Tibial nerve (tissue), 4 donors: ENCODE measurements around the gene CYB561A3. TPM values are rescaled to one million over a fixed set of nuclear protein-coding genes. Genes with fewer than 3 reads are reported as not detected.

Experiments used
- DNase-seq, 2 donors: peaks; one replicate each; pipeline ENCODE4 v3.0.0-alpha.2; 2019; ENCODE audit warnings: low spot score in 2 of 2
- H3K27ac ChIP-seq, 4 donors: fragments of 200-600 bp; sonication (generic) in 3 of 4; one replicate each; pipeline ENCODE4 v1.5.1; 2017 to 2019; ENCODE audit warnings: mild to moderate bottlenecking in 1 of 4
- H3K27me3 ChIP-seq, 2 donors: fragments of 200-600 bp; sonication (generic) in 1 of 2; one replicate each; pipeline versions ENCODE4 v1.5.1 to v1.6.0; 2017 to 2019
- H3K36me3 ChIP-seq, 3 donors: fragments of 200-600 bp; sonication (generic); one replicate each; pipeline ENCODE4 v1.5.1; 2018 to 2019
- H3K4me1 ChIP-seq, 4 donors: fragments of 200-600 bp; sonication (generic) in 3 of 4; one replicate each; pipeline ENCODE4 v1.5.1; 2017 to 2019
- H3K4me3 ChIP-seq, 4 donors: fragments of 200-600 bp; sonication (generic) in 3 of 4; one replicate each; pipeline ENCODE4 v1.5.1; 2017 to 2019; ENCODE audit warnings: mild to moderate bottlenecking in 1 of 4, moderate library complexity in 1 of 4
- H3K9me3 ChIP-seq, 4 donors: fragments of 200-600 bp; sonication (generic) in 3 of 4; one replicate each; pipeline ENCODE4 v1.5.1; 2017 to 2019
- EP300 ChIP-seq, 2 donors: sonication (generic); formaldehyde crosslinking; IDR thresholded peaks; one replicate each; pipeline ENCODE4 v1.6.1; 2017; ENCODE audit warnings: antibody characterized with exemption in 2 of 2, mild to moderate bottlenecking in 1 of 2
- POLR2A ChIP-seq, 2 donors: fragments of 450-650 bp; IDR thresholded peaks; one replicate each; pipeline ENCODE4 v1.6.1; 2017; ENCODE audit warnings: antibody characterized with exemption in 2 of 2, mild to moderate bottlenecking in 2 of 2, moderate library complexity in 2 of 2
- WGBS, 2 donors: methylation state at CpG; one replicate each; pipeline ENCODE4 v1.1.5; 2018; 5-methylcytosine and 5-hydroxymethylcytosine counted together
- total RNA-seq, 4 donors: library from RNA; depleted of rRNA; stranded (reverse); fragments of >200 nt; gene quantifications; one replicate each; pipeline ENCODE4 v1.1.0, GENCODE V29; 2016
- TF ChIP-seq, protein P1 (sequence below), 5 experiments: fragments of 200-600 bp in 3 of 5; fragments of 450-650 bp in 2 of 5; sonication (generic) in 3 of 5; IDR thresholded peaks; one replicate each; pipeline ENCODE4 v1.5.1; 2016 to 2019; ENCODE audit warnings: antibody characterized with exemption in 5 of 5, mild to moderate bottlenecking in 3 of 5, moderate library complexity in 2 of 5

The CYB561A3 gene
- total RNA-seq, 4 donors from 2014 or later = 44.2 to 68.2 (median 45.8) TPM

DNA sequence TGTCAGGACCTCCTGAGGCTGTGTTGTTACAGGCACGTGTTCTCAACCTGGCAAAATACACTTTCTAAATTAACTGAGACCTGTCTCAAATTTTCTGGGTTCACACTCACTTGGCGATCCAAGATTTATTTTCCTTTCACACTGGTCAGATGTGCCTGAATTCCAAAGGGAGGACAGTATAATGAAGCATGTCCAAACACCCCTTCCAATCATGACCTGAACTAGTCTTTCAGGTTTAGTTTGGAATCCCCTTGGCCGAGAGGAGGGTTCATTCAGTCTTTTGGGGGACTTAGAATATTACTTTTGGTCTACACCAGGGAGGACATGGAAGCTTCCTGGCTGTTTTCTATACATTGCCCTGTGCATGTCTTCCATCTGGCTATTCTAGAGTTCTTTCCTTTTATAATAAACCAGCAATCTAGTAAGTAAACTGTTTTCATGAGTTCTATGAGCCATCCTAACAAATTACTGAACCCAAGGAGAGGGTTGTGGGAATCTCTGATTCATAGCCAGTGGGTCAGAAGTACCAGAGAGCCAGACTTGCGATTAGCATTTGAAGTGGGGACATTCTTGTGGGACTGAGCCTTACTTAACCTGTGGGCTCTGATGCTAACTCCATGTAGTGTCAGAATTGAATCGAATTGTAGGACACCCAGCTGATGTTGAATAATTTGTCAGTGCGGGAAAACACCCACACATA lies 15.9 kb upstream of the CYB561A3 start:
- Histone ChIP-seq H3K27me3 (no peaks in the 10 kb centered on the region), H3K4me3 (no peak overlapping the region), H3K4me1 (peaks cover 0 to 20% (median 0%) of the 10 kb centered on the region in 4 donors), H3K27ac (no peak overlapping the region), H3K9me3 (no peaks in the 10 kb centered on the region), H3K36me3 (peaks cover 0 to 33% (median 0%) of the 10 kb centered on the region in 3 donors)
- 87 to 92% methylated on average over 6 of the region's 6 CpGs for WGBS, 2 donors
- no peak for DNase-seq
- TF ChIP-seq EP300 (IDR thresholded peaks at IDR 0.05) (no peak), POLR2A (IDR thresholded peaks at IDR 0.05) (no peak)
- TF ChIP-seq, protein P1, sequence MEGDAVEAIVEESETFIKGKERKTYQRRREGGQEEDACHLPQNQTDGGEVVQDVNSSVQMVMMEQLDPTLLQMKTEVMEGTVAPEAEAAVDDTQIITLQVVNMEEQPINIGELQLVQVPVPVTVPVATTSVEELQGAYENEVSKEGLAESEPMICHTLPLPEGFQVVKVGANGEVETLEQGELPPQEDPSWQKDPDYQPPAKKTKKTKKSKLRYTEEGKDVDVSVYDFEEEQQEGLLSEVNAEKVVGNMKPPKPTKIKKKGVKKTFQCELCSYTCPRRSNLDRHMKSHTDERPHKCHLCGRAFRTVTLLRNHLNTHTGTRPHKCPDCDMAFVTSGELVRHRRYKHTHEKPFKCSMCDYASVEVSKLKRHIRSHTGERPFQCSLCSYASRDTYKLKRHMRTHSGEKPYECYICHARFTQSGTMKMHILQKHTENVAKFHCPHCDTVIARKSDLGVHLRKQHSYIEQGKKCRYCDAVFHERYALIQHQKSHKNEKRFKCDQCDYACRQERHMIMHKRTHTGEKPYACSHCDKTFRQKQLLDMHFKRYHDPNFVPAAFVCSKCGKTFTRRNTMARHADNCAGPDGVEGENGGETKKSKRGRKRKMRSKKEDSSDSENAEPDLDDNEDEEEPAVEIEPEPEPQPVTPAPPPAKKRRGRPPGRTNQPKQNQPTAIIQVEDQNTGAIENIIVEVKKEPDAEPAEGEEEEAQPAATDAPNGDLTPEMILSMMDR (IDR thresholded peaks at IDR 0.05) = no peak

DNA sequence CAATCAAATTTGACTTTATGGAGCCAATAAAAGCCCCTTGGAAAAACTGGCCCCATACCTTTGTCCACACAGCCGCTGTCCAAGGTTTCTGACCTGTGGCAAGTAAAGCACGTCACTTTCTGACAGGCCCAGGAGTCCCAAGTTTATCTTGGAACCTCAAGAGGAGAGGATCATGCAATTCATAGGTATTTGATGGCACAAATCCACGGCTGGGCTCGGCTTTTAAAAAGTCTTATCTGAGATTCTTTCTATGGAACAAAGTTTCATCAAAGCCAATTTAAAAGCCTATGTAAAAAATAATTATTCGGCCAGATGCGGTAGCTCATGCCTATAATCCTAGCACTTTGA lies 14.1 kb upstream of the CYB561A3 start:
- no peak overlapping the region for H3K27ac ChIP-seq
- DNase-seq = peak in 1 of 2 donors; percentile 36
- no peaks in the 10 kb centered on the region for H3K9me3 ChIP-seq
- H3K4me3 ChIP-seq = no peak overlapping the region
- H3K27me3 ChIP-seq = no peaks in the 10 kb centered on the region
- peaks cover 0 to 43% (median 0%) of the 10 kb centered on the region in 3 donors for H3K36me3 ChIP-seq
- WGBS, 2 donors = 83 to 89% methylated on average over 6 of the region's 6 CpGs
- peaks cover 0 to 22% (median 0%) of the 10 kb centered on the region in 4 donors for H3K4me1 ChIP-seq
- TF ChIP-seq, protein P1 (IDR thresholded peaks at IDR 0.05) = no peak
- TF ChIP-seq POLR2A (IDR thresholded peaks at IDR 0.05) (no peak), EP300 (IDR thresholded peaks at IDR 0.05) (peak in 1 of 2 donors; percentile 52)

DNA sequence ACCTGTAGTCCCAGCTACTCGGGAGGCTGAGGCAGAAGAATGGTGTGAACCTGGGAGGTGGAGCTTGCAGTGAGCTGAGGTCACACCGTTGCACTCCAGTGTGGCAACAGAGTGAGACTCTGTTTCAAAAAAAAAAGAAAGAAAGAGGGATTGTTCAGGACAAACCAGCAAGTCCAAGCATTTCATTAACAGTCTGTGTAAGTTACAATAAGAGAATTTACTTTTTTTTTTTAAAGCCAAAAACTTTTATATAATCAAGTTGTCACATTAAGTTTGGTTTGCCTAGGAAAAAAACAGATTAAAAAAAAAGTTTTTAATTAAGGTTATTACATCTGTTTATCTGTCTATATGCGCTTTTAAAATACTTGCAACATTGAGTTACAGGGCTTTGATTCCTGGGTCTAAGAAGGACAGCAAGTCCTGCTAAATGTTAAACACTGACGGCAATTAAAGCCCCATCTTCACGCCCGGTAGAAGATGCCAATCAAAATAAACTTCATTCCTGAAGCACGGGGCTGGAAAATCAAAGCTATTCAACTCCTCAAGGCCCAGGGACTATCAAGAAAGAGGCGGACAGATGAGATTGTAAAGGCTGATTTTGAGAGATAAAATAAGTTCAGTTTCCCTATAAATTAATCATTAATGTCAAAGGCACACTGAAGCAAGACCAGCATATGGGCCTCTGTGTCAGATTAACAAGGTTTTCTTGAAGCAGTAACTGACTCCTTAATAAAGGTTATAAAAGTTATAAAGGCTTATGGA lies 11.2 kb upstream of the CYB561A3 start:
- peaks cover 0 to 27% (median 2%) of the 10 kb centered on the region in 4 donors for H3K4me1 ChIP-seq
- H3K27ac ChIP-seq = peak overlapping the region in 1 of 4 donors; percentile 6
- DNase-seq = no peak
- TF ChIP-seq POLR2A (IDR thresholded peaks at IDR 0.05) (no peak), EP300 (IDR thresholded peaks at IDR 0.05) (no peak)
- H3K36me3 ChIP-seq = peaks cover 2 to 72% (median 10%) of the 10 kb centered on the region in 3 donors
- WGBS, 2 donors = 76 to 78% methylated on average over 8 of the region's 8 CpGs
- no peaks in the 10 kb centered on the region for H3K27me3 ChIP-seq
- no peak overlapping the region for H3K4me3 ChIP-seq
- H3K9me3 ChIP-seq = no peaks in the 10 kb centered on the region

DNA sequence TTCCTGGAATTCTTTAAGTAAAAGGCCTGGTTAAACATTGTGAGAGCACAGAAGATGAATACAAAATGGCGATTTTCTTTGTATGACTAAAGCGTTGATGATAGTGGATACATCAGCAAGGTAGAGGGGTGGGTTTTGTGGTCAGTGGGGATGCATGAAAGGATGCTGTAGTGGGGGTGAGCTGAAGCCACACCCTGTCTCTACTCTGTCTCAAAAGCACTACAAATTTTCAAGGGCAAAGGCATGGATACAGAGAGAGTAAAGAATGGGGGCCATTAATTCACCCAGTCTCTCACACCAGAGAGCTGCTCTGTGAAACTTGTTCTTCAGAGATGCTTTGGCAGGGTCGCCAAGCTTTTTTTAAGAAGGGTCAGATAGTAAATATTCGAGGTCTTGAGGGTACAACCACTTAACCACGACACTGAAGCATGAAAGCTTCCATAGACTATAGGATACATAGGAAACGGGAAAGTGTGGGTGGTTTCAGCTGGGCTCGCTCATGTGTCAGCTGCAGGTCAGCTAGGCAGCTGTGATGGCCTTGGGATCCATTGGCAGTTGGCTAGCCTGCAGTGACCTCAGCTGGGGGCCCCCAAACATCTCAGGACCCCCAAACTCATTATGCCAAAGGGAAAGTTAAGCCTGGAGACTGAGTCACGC lies 8.8 kb upstream of the CYB561A3 start:
- 76 to 79% methylated on average over 8 of the region's 8 CpGs for WGBS, 2 donors
- H3K9me3 ChIP-seq = no peaks in the 10 kb centered on the region
- H3K27me3 ChIP-seq = no peaks in the 10 kb centered on the region
- TF ChIP-seq POLR2A (IDR thresholded peaks at IDR 0.05) (no peak), EP300 (IDR thresholded peaks at IDR 0.05) (no peak)
- TF ChIP-seq, protein P1 (IDR thresholded peaks at IDR 0.05) = no peak
- peaks cover 3 to 77% (median 30%) of the 10 kb centered on the region in 3 donors for H3K36me3 ChIP-seq
- peaks cover 0 to 27% (median 2%) of the 10 kb centered on the region in 4 donors for H3K4me1 ChIP-seq
- no peak for DNase-seq
- H3K4me3 ChIP-seq = no peak overlapping the region
- H3K27ac ChIP-seq = peak overlapping the region in 1 of 4 donors; percentile 31

DNA sequence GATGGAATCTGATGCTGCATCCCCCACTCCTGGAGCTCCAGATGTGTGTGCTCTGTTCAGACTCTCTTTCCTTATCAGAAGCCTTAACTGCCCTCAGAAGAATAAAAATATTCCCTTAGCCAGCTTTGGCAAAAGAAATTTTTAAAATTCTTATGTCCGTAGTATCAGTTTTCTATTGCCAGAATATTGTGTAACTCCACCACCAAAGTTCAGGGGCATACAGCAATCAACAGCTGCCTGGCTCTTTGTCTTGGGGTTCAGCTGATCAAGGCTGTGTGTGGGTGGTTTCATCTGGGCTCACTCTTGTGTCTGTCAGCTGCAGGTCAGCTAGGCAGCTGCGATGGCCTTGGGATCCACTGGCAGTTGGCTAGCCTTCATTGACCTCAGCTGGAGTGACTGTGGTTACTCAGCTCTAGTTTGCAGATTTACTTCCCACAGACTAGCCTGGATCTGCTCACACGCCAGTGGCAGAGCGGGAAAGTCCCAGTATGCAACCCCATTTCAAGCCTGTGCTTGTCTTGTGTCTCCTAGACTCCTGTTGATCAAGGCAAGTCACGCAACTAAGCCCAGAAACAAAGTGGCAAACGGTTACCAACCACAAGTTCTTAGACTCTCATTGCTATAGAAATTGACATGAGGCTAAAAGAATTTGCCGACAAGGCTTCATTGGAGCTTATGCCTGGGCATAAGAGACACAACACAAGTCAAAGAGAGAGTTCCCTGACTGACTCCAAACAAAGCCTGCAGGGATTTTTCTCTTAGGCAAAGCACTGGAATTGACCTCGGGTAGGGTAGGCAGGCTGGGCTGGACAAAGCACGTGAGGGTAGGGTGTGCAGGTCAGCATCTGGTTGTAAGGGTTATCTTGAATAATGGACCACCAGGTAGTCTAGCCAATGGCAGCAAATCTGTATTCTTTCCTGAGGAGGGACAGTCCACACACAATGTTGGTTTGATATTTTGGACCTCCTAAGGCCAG lies 8.0 kb upstream of the CYB561A3 start:
- no peaks in the 10 kb centered on the region for H3K27me3 ChIP-seq
- H3K4me3 ChIP-seq = no peak overlapping the region
- peak overlapping the region in 2 of 4 donors; percentile 31 to 49 for H3K27ac ChIP-seq
- H3K4me1 ChIP-seq = peaks cover 0 to 27% (median 2%) of the 10 kb centered on the region in 4 donors
- TF ChIP-seq POLR2A (IDR thresholded peaks at IDR 0.05) = no peak
- TF ChIP-seq, protein P1 (IDR thresholded peaks at IDR 0.05) = no peak
- peak in 1 of 2 donors; percentile 75 for TF ChIP-seq EP300 (IDR thresholded peaks at IDR 0.05)
- WGBS, 2 donors = 69 to 71% methylated on average over 9 of the region's 9 CpGs
- peaks cover 3 to 77% (median 37%) of the 10 kb centered on the region in 3 donors for H3K36me3 ChIP-seq
- peak; percentile 42 to 57 for DNase-seq
- no peaks in the 10 kb centered on the region for H3K9me3 ChIP-seq
